GM12872 (cell line): ENCODE data around the gene SLC38A6.

ENCODE experiments used
- TF ChIP-seq, protein P1 (sequence below): IDR thresholded peaks from 3 replicates; pipeline ENCODE4 v1.5.1; 2011; ENCODE audit warnings: low read depth, mild to moderate bottlenecking, low read length, moderate library complexity; ENCODE audit not compliant: insufficient read depth

Gene SLC38A6

GRCh38 chr14:61099216-61099835 lies 118.3 kb downstream of the SLC38A6 start:
- TF ChIP-seq, protein P1, sequence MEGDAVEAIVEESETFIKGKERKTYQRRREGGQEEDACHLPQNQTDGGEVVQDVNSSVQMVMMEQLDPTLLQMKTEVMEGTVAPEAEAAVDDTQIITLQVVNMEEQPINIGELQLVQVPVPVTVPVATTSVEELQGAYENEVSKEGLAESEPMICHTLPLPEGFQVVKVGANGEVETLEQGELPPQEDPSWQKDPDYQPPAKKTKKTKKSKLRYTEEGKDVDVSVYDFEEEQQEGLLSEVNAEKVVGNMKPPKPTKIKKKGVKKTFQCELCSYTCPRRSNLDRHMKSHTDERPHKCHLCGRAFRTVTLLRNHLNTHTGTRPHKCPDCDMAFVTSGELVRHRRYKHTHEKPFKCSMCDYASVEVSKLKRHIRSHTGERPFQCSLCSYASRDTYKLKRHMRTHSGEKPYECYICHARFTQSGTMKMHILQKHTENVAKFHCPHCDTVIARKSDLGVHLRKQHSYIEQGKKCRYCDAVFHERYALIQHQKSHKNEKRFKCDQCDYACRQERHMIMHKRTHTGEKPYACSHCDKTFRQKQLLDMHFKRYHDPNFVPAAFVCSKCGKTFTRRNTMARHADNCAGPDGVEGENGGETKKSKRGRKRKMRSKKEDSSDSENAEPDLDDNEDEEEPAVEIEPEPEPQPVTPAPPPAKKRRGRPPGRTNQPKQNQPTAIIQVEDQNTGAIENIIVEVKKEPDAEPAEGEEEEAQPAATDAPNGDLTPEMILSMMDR, result no peak

- TF ChIP-seq, protein P1, result no peak
These were observed 120.9 kb downstream of the SLC38A6 start for GRCh38 chr14:61101803-61102548.
